Measurements from ENCODE around the gene C3orf52.

The C3orf52 gene

GRCh38 chr3:112117415-112117814 lies 31.2 kb downstream of the C3orf52 start:
- Histone ChIP-seq H3K9me3 (ENCODE audit: control insufficient read depth, low read length) (no peaks in the 10 kb centered on the region), H3K27ac (ENCODE audit: insufficient read depth, low read length, poor library complexity, severe bottlenecking) (no peak overlapping the region), H3K27me3 (replicated peaks; ENCODE audit: control insufficient read depth, insufficient read depth, low read length, poor library complexity, severe bottlenecking) (no peaks in the 10 kb centered on the region), H3K36me3 (ENCODE audit: control insufficient read depth, insufficient read depth, low read length) (no peaks in the 10 kb centered on the region), H3K4me1 (ENCODE audit: control insufficient read depth, insufficient read depth, low read length, poor library complexity, severe bottlenecking) (peaks cover 7% of the 10 kb centered on the region), H3K4me3 (ENCODE audit: insufficient read depth, low read depth, low read length, poor library complexity, severe bottlenecking) (no peak overlapping the region)
- no peak for DNase-seq

GRCh38 chr3:112117841-112118571 lies 31.8 kb downstream of the C3orf52 start:
- H3K4me1 ChIP-seq (ENCODE audit: control insufficient read depth, insufficient read depth, low read length, poor library complexity, severe bottlenecking): peaks cover 7% of the 10 kb centered on the region
- H3K4me3 ChIP-seq (ENCODE audit: insufficient read depth, low read depth, low read length, poor library complexity, severe bottlenecking): no peak overlapping the region
- no peak for DNase-seq
- no peak overlapping the region for H3K27ac ChIP-seq (ENCODE audit: insufficient read depth, low read length, poor library complexity, severe bottlenecking)
- no peaks in the 10 kb centered on the region for H3K27me3 ChIP-seq (replicated peaks; ENCODE audit: control insufficient read depth, insufficient read depth, low read length, poor library complexity, severe bottlenecking)
- H3K36me3 ChIP-seq (ENCODE audit: control insufficient read depth, insufficient read depth, low read length): peaks cover 2% of the 10 kb centered on the region
- no peaks in the 10 kb centered on the region for H3K9me3 ChIP-seq (ENCODE audit: control insufficient read depth, low read length)

GRCh38 chr3:112119962-112120836 lies 34.0 kb downstream of the C3orf52 start:
- H3K4me3 ChIP-seq (ENCODE audit: insufficient read depth, low read depth, low read length, poor library complexity, severe bottlenecking): no peak overlapping the region
- H3K9me3 ChIP-seq (ENCODE audit: control insufficient read depth, low read length): no peaks in the 10 kb centered on the region
- H3K27me3 ChIP-seq (replicated peaks; ENCODE audit: control insufficient read depth, insufficient read depth, low read length, poor library complexity, severe bottlenecking): no peaks in the 10 kb centered on the region
- peaks cover 13% of the 10 kb centered on the region for H3K36me3 ChIP-seq (ENCODE audit: control insufficient read depth, insufficient read depth, low read length)
- peaks cover 8% of the 10 kb centered on the region for H3K4me1 ChIP-seq (ENCODE audit: control insufficient read depth, insufficient read depth, low read length, poor library complexity, severe bottlenecking)
- H3K27ac ChIP-seq (ENCODE audit: insufficient read depth, low read length, poor library complexity, severe bottlenecking): no peak overlapping the region
- DNase-seq: no peak

- H3K27ac ChIP-seq (ENCODE audit: insufficient read depth, low read length, poor library complexity, severe bottlenecking): no peak overlapping the region
- no peak overlapping the region for H3K4me3 ChIP-seq (ENCODE audit: insufficient read depth, low read depth, low read length, poor library complexity, severe bottlenecking)
- no peaks in the 10 kb centered on the region for H3K27me3 ChIP-seq (replicated peaks; ENCODE audit: control insufficient read depth, insufficient read depth, low read length, poor library complexity, severe bottlenecking)
- no peak for DNase-seq
- no peaks in the 10 kb centered on the region for H3K9me3 ChIP-seq (ENCODE audit: control insufficient read depth, low read length)
- peaks cover 18% of the 10 kb centered on the region for H3K4me1 ChIP-seq (ENCODE audit: control insufficient read depth, insufficient read depth, low read length, poor library complexity, severe bottlenecking)
- H3K36me3 ChIP-seq (ENCODE audit: control insufficient read depth, insufficient read depth, low read length): peaks cover 13% of the 10 kb centered on the region
Observed at GRCh38 chr3:112121577-112122547, 35.7 kb downstream of the C3orf52 start.

- H3K27ac ChIP-seq (ENCODE audit: insufficient read depth, low read length, poor library complexity, severe bottlenecking): no peak overlapping the region
- H3K4me3 ChIP-seq (ENCODE audit: insufficient read depth, low read depth, low read length, poor library complexity, severe bottlenecking): no peak overlapping the region
- peaks cover 28% of the 10 kb centered on the region for H3K4me1 ChIP-seq (ENCODE audit: control insufficient read depth, insufficient read depth, low read length, poor library complexity, severe bottlenecking)
- H3K36me3 ChIP-seq (ENCODE audit: control insufficient read depth, insufficient read depth, low read length): peaks cover 13% of the 10 kb centered on the region
- DNase-seq: no peak
- H3K27me3 ChIP-seq (replicated peaks; ENCODE audit: control insufficient read depth, insufficient read depth, low read length, poor library complexity, severe bottlenecking): no peaks in the 10 kb centered on the region
- H3K9me3 ChIP-seq (ENCODE audit: control insufficient read depth, low read length): no peaks in the 10 kb centered on the region
Observed at GRCh38 chr3:112122870-112123269, 36.7 kb downstream of the C3orf52 start.

- H3K4me3 ChIP-seq (ENCODE audit: insufficient read depth, low read depth, low read length, poor library complexity, severe bottlenecking): no peak overlapping the region
- peaks cover 13% of the 10 kb centered on the region for H3K36me3 ChIP-seq (ENCODE audit: control insufficient read depth, insufficient read depth, low read length)
- H3K4me1 ChIP-seq (ENCODE audit: control insufficient read depth, insufficient read depth, low read length, poor library complexity, severe bottlenecking): peaks cover 34% of the 10 kb centered on the region
- H3K27me3 ChIP-seq (replicated peaks; ENCODE audit: control insufficient read depth, insufficient read depth, low read length, poor library complexity, severe bottlenecking): no peaks in the 10 kb centered on the region
- no peaks in the 10 kb centered on the region for H3K9me3 ChIP-seq (ENCODE audit: control insufficient read depth, low read length)
- H3K27ac ChIP-seq (ENCODE audit: insufficient read depth, low read length, poor library complexity, severe bottlenecking): no peak overlapping the region
- DNase-seq: no peak
Observed at GRCh38 chr3:112123548-112123947, 37.4 kb downstream of the C3orf52 start.

- no peaks in the 10 kb centered on the region for H3K9me3 ChIP-seq (ENCODE audit: control insufficient read depth, low read length)
- DNase-seq: no peak
- H3K36me3 ChIP-seq (ENCODE audit: control insufficient read depth, insufficient read depth, low read length): peaks cover 13% of the 10 kb centered on the region
- peaks cover 49% of the 10 kb centered on the region for H3K4me1 ChIP-seq (ENCODE audit: control insufficient read depth, insufficient read depth, low read length, poor library complexity, severe bottlenecking)
- H3K27ac ChIP-seq (ENCODE audit: insufficient read depth, low read length, poor library complexity, severe bottlenecking): no peak overlapping the region
- no peaks in the 10 kb centered on the region for H3K27me3 ChIP-seq (replicated peaks; ENCODE audit: control insufficient read depth, insufficient read depth, low read length, poor library complexity, severe bottlenecking)
- no peak overlapping the region for H3K4me3 ChIP-seq (ENCODE audit: insufficient read depth, low read depth, low read length, poor library complexity, severe bottlenecking)
Observed at GRCh38 chr3:112124907-112125607, 38.9 kb downstream of the C3orf52 start.

GRCh38 chr3:112126511-112126911 lies 40.3 kb downstream of the C3orf52 start:
- Histone ChIP-seq H3K4me1 (ENCODE audit: control insufficient read depth, insufficient read depth, low read length, poor library complexity, severe bottlenecking) (peaks cover 54% of the 10 kb centered on the region), H3K36me3 (ENCODE audit: control insufficient read depth, insufficient read depth, low read length) (peaks cover 13% of the 10 kb centered on the region), H3K4me3 (ENCODE audit: insufficient read depth, low read depth, low read length, poor library complexity, severe bottlenecking) (peak overlapping the region; percentile 35), H3K27me3 (replicated peaks; ENCODE audit: control insufficient read depth, insufficient read depth, low read length, poor library complexity, severe bottlenecking) (no peaks in the 10 kb centered on the region), H3K27ac (ENCODE audit: insufficient read depth, low read length, poor library complexity, severe bottlenecking) (peak overlapping the region; percentile 80), H3K9me3 (ENCODE audit: control insufficient read depth, low read length) (no peaks in the 10 kb centered on the region)
- no peak for DNase-seq
